ENCODE data around the gene CDRT4.
"Not testable (repeated sequence)": the region's sequence is repeated elsewhere in the genome, so short reads cannot be mapped to it uniquely, and the experiment has no call there.

Gene CDRT4

GRCh38 chr17:15464231-15464985, 3.0 kb downstream of the CDRT4 start:
- H3K4me3 ChIP-seq, result no peak overlapping the region
- H3K27ac ChIP-seq, result peak overlapping the region in 3 of 21 experiments; percentile 47 to 68 (median 51)

GRCh38 chr17:15462976-15463772, 4.2 kb downstream of the CDRT4 start:
- Histone ChIP-seq H3K4me3 (no peak overlapping the region), H3K27ac (peak overlapping the region in 5 of 21 experiments; percentile 15 to 68 (median 37))

GRCh38 chr17:15457723-15458094, 9.7 kb downstream of the CDRT4 start:
- Histone ChIP-seq H3K4me3 (no peak overlapping the region), H3K27ac (peak overlapping the region in 19 of 21 experiments; percentile 44 to 88 (median 70))

GRCh38 chr17:15456972-15457722, 10.3 kb downstream of the CDRT4 start:
- Histone ChIP-seq H3K27ac (peak overlapping the region in 19 of 21 experiments; percentile 23 to 88 (median 70)), H3K4me3 (no peak overlapping the region)

GRCh38 chr17:15456496-15456895, 10.9 kb downstream of the CDRT4 start:
- Histone ChIP-seq H3K4me3 (no peak overlapping the region), H3K27ac (peak overlapping the region in 17 of 21 experiments; percentile 16 to 88 (median 60))

- no peak overlapping the region for H3K4me3 ChIP-seq
- peak overlapping the region in 5 of 21 experiments; percentile 13 to 58 (median 36) for H3K27ac ChIP-seq
These were observed 13.1 kb downstream of the CDRT4 start for GRCh38 chr17:15454346-15454745.

- H3K27ac ChIP-seq, result peak overlapping the region in 9 of 21 experiments; percentile 5 to 58 (median 14)
These were observed 13.6 kb downstream of the CDRT4 start for GRCh38 chr17:15453782-15454181.

GRCh38 chr17:15453246-15453645, 14.2 kb downstream of the CDRT4 start:
- no peak overlapping the region for H3K4me3 ChIP-seq
- H3K27ac ChIP-seq, result peak overlapping the region in 8 of 21 experiments; percentile 5 to 64 (median 32)

More at GRCh38 chr17:15453782-15454181, 13.6 kb downstream of the CDRT4 start:
- H3K4me3 ChIP-seq, result no peak overlapping the region

- peak overlapping the region in 9 of 21 experiments; percentile 9 to 64 (median 45) for H3K27ac ChIP-seq
- H3K4me3 ChIP-seq, result no peak overlapping the region
These were observed 14.7 kb downstream of the CDRT4 start for GRCh38 chr17:15452746-15453145.

- Histone ChIP-seq H3K4me3 (no peak overlapping the region), H3K27ac (peak overlapping the region in 4 of 21 experiments; percentile 5 to 64 (median 36))
These were observed 15.7 kb downstream of the CDRT4 start for GRCh38 chr17:15451680-15452079.

- Histone ChIP-seq H3K27ac (peak overlapping the region in 3 of 21 experiments; percentile 11 to 52 (median 38)), H3K4me3 (no peak overlapping the region)
These were observed 18.9 kb downstream of the CDRT4 start for GRCh38 chr17:15448580-15448956.

- Histone ChIP-seq H3K27ac (peak overlapping the region in 3 of 21 experiments; percentile 11 to 52 (median 38)), H3K4me3 (no peak overlapping the region)
These were observed 19.4 kb downstream of the CDRT4 start for GRCh38 chr17:15447928-15448579.

GRCh38 chr17:15446036-15446435, 21.4 kb downstream of the CDRT4 start:
- Histone ChIP-seq H3K4me3 (no peak overlapping the region), H3K27ac (no peak overlapping the region)

GRCh38 chr17:15444805-15445204, 22.6 kb downstream of the CDRT4 start:
- H3K4me3 ChIP-seq, result no peak overlapping the region
- H3K27ac ChIP-seq, result no peak overlapping the region

GRCh38 chr17:15442311-15443180, 24.9 kb downstream of the CDRT4 start:
- H3K4me3 ChIP-seq, result no peak overlapping the region
- H3K27ac ChIP-seq, result peak overlapping the region in 2 of 21 experiments; percentile 14 to 29

- H3K4me3 ChIP-seq, result no peak overlapping the region
- H3K27ac ChIP-seq, result no peak overlapping the region
These were observed 26.1 kb downstream of the CDRT4 start for GRCh38 chr17:15441315-15441714.

- Histone ChIP-seq H3K4me3 (no peak overlapping the region), H3K27ac (no peak overlapping the region)
These were observed 27.1 kb downstream of the CDRT4 start for GRCh38 chr17:15440347-15440746.

- not testable (repeated sequence) for H3K27ac ChIP-seq, H3K4me3 ChIP-seq
These were observed 28.0 kb downstream of the CDRT4 start for GRCh38 chr17:15439205-15439985.
